Stimulated activated CD8-positive, alpha-beta memory T cell treated with anti-CD3 and anti-CD28 coated beads, Interleukin-12 subunit alpha, Interleukin-12 subunit beta, amount 100 ng/mL, for 4 hours (primary cell): Measurements from ENCODE around the gene HDAC11.
"Not testable (repeated sequence)": the region's sequence is repeated elsewhere in the genome, so short reads cannot be mapped to it uniquely, and the experiment has no call there.

ENCODE experiments used
- DNase-seq: peaks from one replicate; pipeline ENCODE4 v3.0.0-alpha.2; 2020; ENCODE audit warnings: low read depth

Gene HDAC11

GRCh38 chr3:13507570-13508339 is 27.6 kb downstream of the HDAC11 start:
- no peak for DNase-seq

DNA sequence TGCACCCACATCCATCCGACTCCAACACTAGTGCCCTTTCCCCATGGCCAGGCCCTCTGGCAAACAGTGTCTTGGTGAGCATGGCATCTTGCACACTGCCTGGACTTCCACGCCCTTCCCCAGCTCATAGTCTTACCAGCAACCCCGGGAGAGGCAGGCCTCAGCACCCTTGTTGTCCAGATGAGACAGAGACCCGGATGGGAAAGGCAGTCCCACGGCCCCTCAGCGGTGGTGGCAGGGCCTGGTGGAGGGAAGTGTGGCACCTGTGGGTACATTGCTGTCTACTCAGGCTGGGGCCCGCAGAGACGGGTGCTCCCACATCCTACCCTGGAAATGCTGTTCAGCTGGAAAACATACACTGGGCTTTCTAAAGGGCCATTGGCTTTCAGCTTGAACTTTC is 28.4 kb downstream of the HDAC11 start:
- DNase-seq = no peak

- DNase-seq = no peak
These were observed 29.1 kb downstream of the HDAC11 start for GRCh38 chr3:13509059-13509815.

DNA sequence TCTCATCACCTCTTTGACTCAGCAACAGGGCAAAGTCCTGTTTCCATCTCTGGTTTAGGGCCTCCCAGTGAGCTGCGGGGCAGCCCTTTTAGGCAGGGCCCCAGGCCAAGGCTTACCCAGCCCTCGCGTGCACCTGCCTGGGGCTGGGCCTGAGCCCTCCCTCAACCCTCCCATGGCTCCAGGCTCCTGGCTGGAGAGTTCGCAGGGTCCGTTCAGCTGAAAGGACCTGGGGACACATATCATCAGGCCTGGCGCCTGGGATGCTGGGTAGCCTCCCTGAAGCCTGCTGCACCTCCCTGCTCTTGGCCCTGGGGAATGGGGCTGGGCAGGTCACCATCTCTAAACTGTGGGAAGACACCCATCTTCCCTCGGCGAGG is 29.7 kb downstream of the HDAC11 start:
- DNase-seq = no peak

GRCh38 chr3:13512451-13512850 is 32.3 kb downstream of the HDAC11 start:
- DNase-seq = no peak

DNA sequence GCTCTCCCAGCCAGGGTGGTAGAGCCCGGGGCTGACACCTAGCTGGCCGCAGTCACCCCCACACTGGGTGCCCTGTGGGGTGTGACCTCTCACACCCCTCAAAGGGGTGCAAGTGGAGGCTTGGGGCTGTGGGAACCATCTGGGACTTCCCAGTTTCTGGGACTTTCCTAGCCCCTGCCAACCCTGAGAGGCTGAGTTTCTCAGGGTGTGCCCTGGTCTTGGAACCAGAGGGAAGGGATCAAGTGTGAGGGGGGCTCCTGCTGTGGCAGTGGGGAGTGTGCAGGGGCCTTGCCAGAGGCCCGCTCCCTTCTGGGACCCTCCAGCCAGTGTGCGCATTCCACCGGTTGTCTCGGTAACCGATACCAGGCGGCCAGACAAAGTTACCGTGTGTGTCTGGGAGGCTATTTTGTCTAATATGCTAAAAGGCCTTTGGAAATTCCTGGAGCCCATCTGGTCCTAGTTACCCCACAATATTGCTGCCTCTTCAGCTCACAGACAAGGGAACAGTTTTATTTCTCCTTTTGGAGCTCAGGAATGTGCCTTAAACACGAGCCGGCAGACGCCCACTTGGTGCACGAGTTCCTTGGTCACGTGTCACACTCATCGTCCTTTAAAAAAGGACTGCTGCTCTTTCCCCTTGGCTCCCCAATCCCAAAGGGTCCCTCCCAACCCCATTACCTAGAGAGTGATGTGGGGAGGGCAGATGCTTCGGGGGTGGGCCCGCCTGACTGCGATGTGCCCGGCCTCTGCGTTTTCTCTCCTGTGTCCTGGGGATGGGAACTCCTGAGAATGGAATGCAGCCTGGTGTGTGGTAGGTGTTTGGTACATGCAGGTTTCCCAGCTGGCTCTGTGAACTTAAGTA is 33.2 kb downstream of the HDAC11 start:
- no peak for DNase-seq

DNA sequence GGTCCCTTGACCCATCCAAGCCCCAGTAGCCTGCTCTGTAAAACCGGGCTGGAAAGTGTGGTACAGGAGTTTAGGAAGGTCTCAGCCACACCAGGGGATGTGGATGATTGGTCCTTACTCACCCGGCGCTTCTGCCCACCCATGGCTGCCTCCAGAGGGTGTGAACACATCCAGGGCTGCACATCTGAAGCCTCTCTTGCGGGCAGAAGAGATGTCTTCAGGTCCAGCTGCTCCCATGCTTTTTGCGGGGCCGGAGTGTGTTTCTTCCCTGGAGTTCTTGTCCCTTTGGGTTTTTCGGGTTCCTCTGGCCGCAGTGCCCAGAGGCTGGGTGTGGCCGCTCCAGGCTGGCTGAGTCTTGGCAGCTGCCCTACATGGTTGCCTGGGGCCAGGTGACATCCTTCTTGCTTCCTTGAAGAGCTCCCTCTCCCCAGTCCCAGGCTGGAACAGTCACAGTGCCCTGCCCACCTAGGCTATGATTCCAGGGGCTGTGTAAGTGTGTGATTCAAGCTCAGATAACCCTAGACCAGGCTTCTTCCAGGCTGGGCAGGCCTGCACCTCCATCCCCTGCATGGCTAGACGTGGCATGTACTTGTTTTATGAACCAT is 33.9 kb downstream of the HDAC11 start:
- DNase-seq = no peak

GRCh38 chr3:13514639-13515435 is 34.7 kb downstream of the HDAC11 start:
- DNase-seq = no peak

DNA sequence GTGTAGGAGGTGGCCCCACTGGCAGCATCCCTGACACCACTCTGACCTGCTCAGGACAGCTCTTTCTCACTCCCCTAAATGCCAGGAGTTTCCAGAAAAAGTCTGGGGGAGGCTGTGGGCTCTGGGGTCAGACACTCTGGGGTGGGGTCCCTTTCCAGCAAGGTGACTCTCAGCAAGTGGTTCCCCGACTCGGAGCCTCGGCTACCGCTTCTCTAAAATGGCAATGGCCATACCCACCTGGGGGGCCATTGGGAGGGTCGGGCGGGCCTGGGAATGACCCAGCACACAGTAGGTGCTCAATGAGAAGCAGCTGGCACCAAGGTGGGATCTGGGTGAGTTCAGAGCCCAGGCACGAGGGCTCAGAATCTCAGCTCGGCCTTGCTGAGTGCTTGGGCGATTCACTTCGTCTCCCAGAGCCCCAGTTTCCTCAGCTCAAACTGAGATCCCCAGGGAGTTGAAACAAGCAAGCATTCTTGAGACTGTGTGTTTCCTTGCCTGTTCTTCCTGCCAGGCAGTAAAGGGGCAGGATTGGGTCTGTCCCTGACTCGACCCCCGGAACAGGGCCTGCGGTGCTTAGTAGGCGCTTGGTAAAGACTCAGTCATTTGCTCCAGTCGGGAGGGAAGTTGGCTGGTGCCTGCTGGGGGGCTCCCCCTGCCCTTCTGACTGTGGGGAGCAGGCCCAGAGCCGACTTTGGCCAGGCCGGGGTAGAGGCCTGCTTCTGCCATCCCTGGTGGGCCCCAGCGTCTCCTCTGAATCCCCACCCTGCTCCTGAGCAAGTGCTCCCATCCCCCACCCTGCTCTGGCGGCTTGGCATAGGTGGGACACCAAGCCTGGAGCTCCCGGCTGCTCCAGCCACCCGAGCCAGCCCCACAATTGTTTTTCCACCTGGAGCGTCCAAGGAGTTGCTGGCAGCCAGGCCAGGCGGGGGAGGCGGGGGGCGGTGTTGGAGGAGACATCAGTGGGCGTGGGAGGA is 36.0 kb downstream of the HDAC11 start:
- no peak for DNase-seq

- DNase-seq = no peak
These were observed 36.6 kb downstream of the HDAC11 start for GRCh38 chr3:13516760-13517135.

DNA sequence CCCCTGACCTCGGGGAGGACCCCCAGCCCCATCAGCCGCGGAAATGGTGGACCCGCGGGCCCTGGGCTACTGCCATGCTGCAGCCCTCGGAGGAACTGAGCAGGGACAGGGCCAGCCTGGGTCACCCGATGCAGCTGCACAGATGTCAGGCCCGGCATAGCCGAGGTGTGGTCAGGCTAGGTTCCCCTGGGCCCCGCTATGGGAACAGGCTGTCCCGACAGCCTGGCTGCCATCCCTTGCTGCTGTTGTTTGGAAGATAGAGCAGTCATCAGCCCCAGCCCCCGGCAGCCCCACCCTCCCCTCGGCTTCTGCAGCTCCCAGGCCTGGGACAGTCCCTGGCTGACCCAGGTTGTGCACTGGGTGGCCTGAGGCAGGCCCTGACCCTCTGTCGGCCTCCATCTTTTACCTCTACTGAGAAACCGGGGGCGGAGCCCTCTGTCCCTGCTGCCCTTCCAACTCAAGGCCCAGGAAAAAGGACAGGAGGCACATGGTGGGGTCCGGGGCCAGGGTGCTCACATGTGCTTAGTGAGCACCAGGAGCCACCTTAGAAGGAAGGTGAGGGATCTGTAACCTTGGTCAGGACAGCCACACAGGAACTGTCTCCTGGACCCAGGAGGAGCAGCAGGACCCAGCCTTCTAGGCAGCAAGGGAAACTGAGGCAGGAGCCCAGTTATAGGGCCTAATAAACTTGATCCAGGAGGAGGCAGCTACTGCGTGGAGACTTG is 37.3 kb downstream of the HDAC11 start:
- no peak for DNase-seq

DNA sequence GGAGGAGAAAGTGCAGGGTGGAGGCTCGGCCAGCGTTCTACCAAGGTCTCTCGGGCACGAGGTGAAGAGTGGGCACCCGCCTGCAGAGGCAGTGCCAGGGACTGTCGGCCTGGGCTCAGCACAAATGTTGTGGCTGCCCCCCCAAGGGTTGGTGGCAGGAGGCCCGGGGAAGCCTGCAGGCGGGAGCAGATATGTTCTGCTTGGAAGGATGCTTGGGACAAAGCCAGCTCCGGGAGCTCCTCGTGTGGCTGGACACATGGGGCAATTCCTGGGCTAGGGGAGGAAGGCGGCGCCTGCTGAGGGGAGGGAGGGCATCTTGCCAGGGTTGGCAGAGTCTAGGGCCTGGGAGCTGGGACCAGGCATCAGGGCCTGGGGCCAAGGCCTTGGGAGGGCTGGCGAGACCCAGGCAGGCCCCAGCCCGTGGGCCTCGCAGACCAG is 38.4 kb downstream of the HDAC11 start:
- DNase-seq = no peak

- no peak for DNase-seq
These were observed 39.1 kb downstream of the HDAC11 start for GRCh38 chr3:13519006-13519791.

GRCh38 chr3:13520326-13520880 is 40.3 kb downstream of the HDAC11 start:
- no peak for DNase-seq

DNA sequence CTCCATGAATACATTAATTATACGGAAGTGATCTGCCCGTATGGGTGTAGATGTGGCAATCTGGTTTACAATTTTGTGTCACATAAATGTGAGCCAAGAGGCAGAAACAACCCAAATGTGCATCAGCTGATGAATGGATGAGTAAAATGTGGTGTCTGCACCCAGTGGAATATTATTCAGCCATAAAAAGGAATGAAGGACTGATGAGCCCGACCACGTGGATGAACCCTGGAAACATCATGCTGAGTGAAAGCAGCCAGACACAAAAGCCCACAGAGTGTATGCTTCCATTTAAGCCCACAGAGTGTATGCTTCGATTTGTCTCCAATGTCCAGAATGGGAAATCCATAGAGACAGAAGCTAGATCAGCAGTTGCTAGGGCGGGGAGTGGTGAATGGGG is 41.2 kb downstream of the HDAC11 start:
- no peak for DNase-seq

GRCh38 chr3:13521749-13522148 is 41.6 kb downstream of the HDAC11 start:
- DNase-seq = not testable (repeated sequence)

GRCh38 chr3:13522236-13522635 is 42.1 kb downstream of the HDAC11 start:
- DNase-seq = no peak

DNA sequence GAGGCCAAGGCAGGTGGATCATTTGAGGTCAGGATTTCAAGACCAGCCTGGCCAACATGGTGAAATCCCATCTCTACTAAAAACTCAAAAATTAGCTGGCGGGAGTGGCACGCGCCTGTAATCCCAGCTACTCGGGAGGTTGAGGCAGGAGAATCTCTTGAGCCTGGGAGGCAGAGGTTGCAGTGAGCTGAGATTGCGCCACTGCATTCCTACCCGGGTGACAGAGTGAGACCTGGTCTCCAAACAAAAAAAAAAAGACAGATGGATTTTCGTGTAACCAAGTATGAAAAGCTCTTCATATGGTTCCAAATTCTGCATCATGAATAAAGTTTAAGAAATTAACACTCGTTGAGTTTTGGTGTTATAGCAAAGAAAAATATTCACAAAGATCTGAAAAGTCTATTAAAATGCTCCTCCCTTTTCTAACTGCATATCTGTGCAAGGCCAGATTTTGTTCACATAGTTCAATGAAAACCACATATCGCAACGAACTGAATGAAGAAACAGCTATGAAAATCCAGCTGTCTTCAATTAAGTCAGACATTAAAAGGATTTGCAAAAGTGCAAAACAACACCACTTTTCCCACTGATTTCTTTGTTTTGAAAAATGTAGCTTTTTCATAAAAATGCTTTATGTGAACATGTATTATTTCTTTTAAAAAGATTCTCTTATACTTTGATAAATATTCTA is 45.0 kb downstream of the HDAC11 start:
- DNase-seq = no peak
